ENCODE measurements around the gene POLR3A. TPM values are rescaled to one million over a fixed set of nuclear protein-coding genes. Genes with fewer than 3 reads are reported as not detected.

POLR3A gene
- total and polyA plus RNA-seq, 2 of the 13 experiments (the other 11 are each of a cell fraction or from before 2014, with no cell fraction given), result 13.6 to 19.2 TPM

DNA sequence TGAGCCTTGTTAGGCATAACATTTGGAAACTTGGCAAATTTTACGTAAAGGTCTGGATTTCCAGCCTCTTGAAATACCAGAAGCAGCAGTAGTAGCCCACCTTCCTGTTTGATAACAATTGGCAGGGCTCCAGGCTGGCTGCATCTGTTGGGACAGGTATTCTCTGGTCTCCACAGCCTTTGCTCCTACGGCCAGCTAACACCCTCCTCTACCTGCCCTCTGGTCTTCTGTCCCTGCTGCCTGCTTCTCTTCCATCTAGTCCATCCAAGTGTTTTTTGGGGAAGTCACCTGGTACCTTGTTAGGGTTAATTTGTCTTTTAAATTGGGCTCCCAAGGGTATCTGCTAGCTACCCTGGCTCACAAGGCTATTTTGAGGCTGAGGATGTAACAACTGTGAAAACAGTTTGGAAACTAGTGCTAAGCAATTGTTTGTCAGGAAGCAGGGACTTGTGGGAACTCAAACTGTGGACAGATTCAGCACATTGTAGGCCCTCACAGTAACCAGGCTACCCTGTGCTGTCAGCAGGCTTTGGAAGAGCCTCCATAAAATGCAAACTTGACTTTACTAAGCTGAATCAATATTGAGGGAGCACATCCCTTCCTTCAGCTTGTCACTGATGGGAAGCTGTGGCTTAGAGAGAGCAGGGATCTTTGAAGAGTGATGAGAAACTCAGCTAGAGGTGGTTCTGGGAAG, 12.9 kb upstream of the POLR3A start:
- intact Hi-C loops (cut with micrococcal nuclease; ENCODE audit: unreplicated experiment) (loop anchor here (10.0 kb wide), 2 partner anchors 263 to 383 kb away; no protein-coding TSS in a partner anchor), in situ Hi-C loops (cut with HindIII; ENCODE audit: extremely low pct_ligation_motif_present, low pct_unique_long_range_greater_than_20kb) (no loop called here)
- Histone ChIP-seq H3K4me1 (ENCODE audit: insufficient read depth, low read length) (peaks cover 27% of the 10 kb centered on the region), H3K27ac (ENCODE audit: extremely low read length, insufficient read depth, low read length) (no peak overlapping the region), H3K79me2 (ENCODE audit: insufficient read depth, low read length) (peaks cover 20% of the 10 kb centered on the region), H3K9me3 (ENCODE audit: low read length) (no peaks in the 10 kb centered on the region), H3K9ac (ENCODE audit: insufficient read depth, low read depth, low read length) (no peak overlapping the region), H4K20me1 (ENCODE audit: insufficient read depth, low read length) (peaks cover 56% of the 10 kb centered on the region), H3K36me3 (replicated peaks in 1 of 2; ENCODE audit: control insufficient read depth in 1 of 2, insufficient read depth in 2 of 2, low read length in 2 of 2) (peaks cover 19 to 49% of the 10 kb centered on the region in 2 experiments), H3K4me2 (ENCODE audit: low read depth, low read length) (no peak overlapping the region), H3K27me3 (ENCODE audit: control insufficient read depth in 1 of 2, insufficient read depth in 2 of 2, low read length in 2 of 2) (no peaks in the 10 kb centered on the region), H3K4me3 (replicated peaks in 1 of 3; ENCODE audit: insufficient read depth in 1 of 3, low read depth in 2 of 3, low read length in 3 of 3) (no peak overlapping the region), H2AFZ (ENCODE audit: low read length) (no peak overlapping the region)
- ATAC-seq, result peak; percentile 3; the same call in 1 of the 3 replicates
- FAIRE-seq, result no peak
- no peak for DNase-seq (ENCODE audit: low spot score)
- CTCF ChIA-PET (ENCODE audit: low intra/inter-chr PET ratio, low total read pairs), result no interaction called here
- POLR2A ChIA-PET, result interaction anchor here (0.7 to 1.4 kb wide), 3 partner anchors 8 to 396 kb away, joined by 3 to 5 read pairs (median 3); partner anchors contain the start of gene RPS24
- TF ChIP-seq, protein P1, sequence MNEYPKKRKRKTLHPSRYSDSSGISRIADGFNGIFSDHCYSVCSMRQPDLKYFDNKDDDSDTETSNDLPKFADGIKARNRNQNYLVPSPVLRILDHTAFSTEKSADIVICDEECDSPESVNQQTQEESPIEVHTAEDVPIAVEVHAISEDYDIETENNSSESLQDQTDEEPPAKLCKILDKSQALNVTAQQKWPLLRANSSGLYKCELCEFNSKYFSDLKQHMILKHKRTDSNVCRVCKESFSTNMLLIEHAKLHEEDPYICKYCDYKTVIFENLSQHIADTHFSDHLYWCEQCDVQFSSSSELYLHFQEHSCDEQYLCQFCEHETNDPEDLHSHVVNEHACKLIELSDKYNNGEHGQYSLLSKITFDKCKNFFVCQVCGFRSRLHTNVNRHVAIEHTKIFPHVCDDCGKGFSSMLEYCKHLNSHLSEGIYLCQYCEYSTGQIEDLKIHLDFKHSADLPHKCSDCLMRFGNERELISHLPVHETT (CRISPR knock-in tag; conservative IDR thresholded peaks at IDR 0.05), result no peak
- TF ChIP-seq, protein P2, sequence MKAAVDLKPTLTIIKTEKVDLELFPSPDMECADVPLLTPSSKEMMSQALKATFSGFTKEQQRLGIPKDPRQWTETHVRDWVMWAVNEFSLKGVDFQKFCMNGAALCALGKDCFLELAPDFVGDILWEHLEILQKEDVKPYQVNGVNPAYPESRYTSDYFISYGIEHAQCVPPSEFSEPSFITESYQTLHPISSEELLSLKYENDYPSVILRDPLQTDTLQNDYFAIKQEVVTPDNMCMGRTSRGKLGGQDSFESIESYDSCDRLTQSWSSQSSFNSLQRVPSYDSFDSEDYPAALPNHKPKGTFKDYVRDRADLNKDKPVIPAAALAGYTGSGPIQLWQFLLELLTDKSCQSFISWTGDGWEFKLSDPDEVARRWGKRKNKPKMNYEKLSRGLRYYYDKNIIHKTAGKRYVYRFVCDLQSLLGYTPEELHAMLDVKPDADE (CRISPR knock-in tag; IDR thresholded peaks at IDR 0.05), result no peak
- no peak for TF ChIP-seq CHCHD3 (CRISPR knock-in tag; IDR thresholded peaks at IDR 0.05)
- TF ChIP-seq RBFOX2 (IDR thresholded peaks at IDR 0.05; ENCODE audit: low read depth, low read length), result peak; percentile 54
- TF ChIP-seq AGO1 (IDR thresholded peaks at IDR 0.05; ENCODE audit: low read depth, low read length, poor library complexity, severe bottlenecking), result no peak
- peak; percentile 18; the same call in 1 of the 2 replicates for TF ChIP-seq SSRP1 (CRISPR knock-in tag; IDR thresholded peaks at IDR 0.05)
- TF ChIP-seq PTBP1 (IDR thresholded peaks at IDR 0.05; ENCODE audit: low read depth, low read length, poor library complexity, severe bottlenecking), result no peak
- TF ChIP-seq, protein P3, sequence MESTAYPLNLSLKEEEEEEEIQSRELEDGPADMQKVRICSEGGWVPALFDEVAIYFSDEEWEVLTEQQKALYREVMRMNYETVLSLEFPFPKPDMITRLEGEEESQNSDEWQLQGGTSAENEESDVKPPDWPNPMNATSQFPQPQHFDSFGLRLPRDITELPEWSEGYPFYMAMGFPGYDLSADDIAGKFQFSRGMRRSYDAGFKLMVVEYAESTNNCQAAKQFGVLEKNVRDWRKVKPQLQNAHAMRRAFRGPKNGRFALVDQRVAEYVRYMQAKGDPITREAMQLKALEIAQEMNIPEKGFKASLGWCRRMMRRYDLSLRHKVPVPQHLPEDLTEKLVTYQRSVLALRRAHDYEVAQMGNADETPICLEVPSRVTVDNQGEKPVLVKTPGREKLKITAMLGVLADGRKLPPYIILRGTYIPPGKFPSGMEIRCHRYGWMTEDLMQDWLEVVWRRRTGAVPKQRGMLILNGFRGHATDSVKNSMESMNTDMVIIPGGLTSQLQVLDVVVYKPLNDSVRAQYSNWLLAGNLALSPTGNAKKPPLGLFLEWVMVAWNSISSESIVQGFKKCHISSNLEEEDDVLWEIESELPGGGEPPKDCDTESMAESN (CRISPR knock-in tag; conservative IDR thresholded peaks at IDR 0.05), result 0 out of 2 replicates have a peak, but pooled peaks have one; percentile 33
- TF ChIP-seq POLR2G (IDR thresholded peaks at IDR 0.05; ENCODE audit: low read depth, low read length), result 0 out of 2 replicates have a peak, but pooled peaks have one; percentile 27
- peak; percentile 7 to 51; a peak in 2 of 4 replicates for TF ChIP-seq POLR2A (IDR thresholded peaks at IDR 0.05; ENCODE audit: insufficient read depth in 1 of 2, low read depth in 2 of 2, low read length in 2 of 2)
- peak; percentile 39; the same call in 1 of the 2 replicates for TF ChIP-seq POLR2AphosphoS5 (IDR thresholded peaks at IDR 0.05; ENCODE audit: low read depth, low read length)
- WGBS (ENCODE audit: low lambda C conversion rate), result 88% methylated on average over 2 of the region's 2 CpGs
- no TSS peak for BruUV-seq (replicated peaks)
